HTR-8/SVneo (cell line): ENCODE results near the gene NDUFB7.
"Not testable (repeated sequence)": the region's sequence is repeated elsewhere in the genome, so short reads cannot be mapped to it uniquely, and the experiment has no call there.

Experiments
- DNase-seq: peaks from one replicate; pipeline ENCODE4 v3.0.0; 2011; ENCODE audit warnings: low spot score, mixed read lengths; ENCODE audit not compliant: insufficient read length
- FAIRE-seq: peaks from 2 replicates; lab custom pipeline; 2011; peaks lifted over from hg19 to GRCh38; lab: Jason Lieb, UNC

Gene NDUFB7

DNA sequence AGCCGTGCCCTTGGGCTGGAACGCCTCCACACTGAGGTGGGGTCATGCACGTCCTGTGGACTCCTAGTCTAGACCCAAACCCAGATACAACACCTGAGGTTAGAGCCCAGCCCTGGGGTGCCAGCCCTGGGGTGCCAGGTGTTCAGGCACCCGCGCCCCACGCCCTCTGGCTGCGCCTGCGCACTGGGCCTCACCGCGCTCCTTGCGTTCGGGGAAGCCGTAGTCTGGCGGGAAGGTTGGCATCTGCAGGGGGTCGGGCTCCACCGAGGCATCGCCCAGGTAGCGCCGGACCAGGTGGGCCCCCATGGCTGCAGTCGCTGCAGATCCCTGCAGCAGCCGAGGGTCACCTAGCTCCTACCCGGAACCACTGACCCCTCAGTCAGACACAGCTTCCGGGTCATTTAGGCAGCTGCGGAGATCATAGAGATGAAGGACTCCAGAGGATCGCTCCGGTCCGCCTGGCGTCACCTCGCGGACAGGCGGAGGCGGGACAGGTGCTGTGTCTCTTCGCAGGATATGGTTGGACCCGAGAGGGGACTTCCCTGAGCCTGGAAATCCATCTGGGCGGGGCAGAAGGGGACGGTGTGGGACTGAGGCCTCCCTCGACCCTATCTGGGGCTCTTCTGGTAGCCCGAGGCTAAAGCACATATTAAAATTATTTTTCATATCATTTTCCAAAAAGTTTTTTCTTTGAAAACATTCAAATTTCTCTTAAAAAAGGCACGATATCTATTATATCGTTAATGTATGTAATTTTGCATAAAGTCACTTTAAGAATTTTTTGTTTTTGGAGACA, at the start of gene NDUFB7:
Gene NDUFB7, minus strand, starts transcription at position 372 of the 796 bp plus-strand sequence. Its CDS starts 66 bp downstream, at position 306.
- peak; percentile 98 for DNase-seq
- peak; percentile 51 for FAIRE-seq

DNA sequence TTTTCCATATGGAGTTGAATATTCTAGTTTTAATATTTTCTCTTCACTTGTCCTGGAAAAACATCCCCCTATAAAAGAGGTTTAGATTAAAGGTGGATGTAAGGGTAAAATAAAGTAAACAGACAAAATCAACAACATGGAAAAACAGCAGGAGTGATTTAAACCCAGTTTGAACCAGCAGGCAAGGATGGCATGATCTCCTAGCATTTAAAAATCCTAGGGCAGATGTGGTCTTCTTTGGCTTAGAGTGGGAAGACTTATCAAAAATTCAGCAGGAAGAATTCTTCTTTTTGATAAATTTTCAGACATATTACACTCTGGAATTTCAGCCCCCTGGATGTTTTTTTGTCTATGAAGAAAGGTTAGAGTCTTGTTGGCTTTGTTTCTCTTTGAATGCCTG, 47.5 kb upstream of the NDUFB7 start:
- FAIRE-seq (no peak), DNase-seq (no peak)

DNA sequence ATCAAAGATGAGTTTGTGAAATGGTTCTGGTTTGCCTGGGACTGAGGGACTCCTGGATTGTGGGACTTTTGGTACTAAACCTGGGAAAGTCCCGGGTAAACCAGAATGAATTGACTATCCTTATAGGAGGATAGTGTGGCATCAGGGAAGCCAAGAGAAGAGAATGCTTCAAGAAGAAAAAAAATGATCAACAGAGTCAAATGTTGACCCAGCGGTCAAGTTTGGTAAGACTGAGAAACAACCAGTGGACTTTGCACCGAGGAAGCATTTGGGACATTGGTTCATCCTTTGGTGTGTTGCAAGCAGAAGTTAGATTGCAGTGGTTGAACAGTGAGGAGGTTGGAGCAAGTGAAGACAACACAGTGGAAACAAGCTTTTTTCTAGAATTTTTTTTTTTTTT, 44.5 kb upstream of the NDUFB7 start:
- DNase-seq, result no peak
- no peak for FAIRE-seq

DNA sequence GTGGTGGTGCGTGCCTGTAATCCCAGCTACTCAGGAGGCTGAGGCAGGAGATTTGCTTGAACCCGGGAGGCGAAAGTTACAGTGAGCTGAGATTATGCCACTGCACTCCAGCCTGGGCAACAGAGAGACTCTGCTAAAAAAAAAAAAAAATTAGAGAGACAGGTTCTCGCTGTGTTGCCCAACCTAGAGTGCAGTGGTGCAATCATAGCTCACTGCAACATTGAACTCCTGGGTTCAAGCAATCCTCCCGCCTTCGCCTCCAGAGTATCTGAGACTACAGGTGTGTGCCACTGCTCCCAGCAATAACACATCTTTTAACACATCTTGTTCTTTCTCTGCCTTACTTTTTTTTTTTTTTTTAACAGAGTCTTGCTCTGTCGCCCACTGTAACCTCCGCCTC, 43.8 kb upstream of the NDUFB7 start:
- no peak for DNase-seq

DNA sequence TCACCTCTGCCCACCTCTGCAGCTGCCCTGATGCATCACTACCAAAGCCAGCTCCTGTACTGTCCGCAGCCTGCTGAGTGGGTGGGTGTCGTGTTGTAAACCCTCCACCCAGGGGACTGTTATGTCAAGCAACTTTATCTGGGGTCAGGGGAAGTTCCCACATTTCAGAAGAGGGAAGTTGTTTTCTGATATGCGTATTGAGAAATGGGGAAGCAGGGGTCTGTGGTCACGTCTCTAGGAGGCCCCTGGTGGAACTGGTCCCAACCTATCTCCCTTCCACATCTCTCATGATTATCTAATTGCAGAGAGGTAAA, 42.2 kb upstream of the NDUFB7 start:
- FAIRE-seq (no peak), DNase-seq (no peak)

More for the DNA sequence above, 43.8 kb upstream of the NDUFB7 start:
- no peak for FAIRE-seq

DNA sequence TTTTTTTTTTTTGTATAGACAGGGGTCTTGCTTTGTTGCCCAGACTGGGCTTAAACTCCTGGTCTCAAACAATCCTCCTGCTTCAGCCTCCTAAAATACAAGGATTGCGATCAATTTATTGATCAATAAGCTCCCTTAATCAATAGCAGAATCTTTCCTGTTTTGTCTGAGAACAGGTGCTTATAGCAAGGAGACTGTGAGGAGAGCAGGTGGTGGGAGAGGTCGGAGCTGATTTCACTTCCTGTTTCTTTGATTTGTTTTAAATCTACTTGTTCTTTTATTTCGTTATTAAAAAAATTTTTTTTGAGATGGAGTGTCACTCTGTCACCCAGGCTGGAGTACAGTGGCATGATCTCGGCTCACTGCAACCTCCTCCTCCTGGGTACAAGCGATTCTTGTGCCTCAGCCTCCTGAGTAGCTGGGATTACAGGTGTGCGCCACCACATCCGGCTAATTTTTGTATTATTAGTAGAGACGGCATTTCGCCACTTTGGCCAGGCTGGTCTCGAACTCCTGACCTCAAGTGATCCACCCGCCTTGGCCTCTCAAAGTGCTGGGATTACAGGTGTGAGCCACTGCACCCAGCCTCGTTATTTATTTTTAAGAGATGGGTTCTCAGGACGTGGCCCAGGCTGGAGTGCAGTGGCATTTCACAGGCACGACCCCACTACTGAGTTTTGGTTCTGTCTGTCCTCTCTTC, 41.7 kb upstream of the NDUFB7 start:
- not testable (repeated sequence) for FAIRE-seq, DNase-seq

DNA sequence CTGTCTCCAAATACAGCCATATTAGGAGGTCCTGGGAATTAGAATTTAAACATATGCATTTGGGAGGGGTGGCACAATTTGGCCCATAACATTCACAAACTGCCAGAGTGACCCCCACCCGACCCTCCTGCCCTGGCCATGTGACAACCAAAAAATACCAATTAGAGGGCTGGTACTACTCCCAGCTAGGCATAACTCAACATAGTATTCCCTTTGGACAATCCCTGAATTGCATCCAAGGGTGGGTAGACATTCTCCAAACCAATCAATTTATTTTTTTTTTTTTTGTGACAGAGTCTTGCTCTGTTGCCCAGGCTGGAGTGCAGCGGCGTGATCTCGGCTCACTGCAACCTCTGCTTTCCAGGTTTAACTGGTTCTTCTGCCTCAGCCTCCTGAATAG, 40.8 kb upstream of the NDUFB7 start:
- no peak for DNase-seq
- no peak for FAIRE-seq

DNA sequence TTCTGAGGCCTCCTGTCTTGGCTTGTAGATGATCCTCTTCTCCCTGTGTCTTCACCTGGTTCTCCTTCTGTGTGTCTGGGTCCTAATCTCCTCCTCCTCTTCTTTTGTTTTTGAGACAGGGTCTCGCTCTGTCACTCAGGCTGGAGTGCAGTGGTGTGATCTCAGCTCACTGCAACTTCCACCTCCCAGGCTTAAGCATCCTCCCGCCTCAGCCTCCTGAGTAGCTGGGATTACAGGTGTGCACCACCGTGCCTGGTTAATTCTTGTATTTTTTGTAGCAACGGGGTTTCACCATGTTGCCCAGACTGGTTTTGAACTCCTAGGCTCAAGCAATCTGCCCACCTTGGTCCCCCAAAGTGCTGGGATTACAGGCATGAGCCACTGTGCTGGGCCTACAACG, 40.4 kb upstream of the NDUFB7 start:
- FAIRE-seq, result not testable (repeated sequence)

DNA sequence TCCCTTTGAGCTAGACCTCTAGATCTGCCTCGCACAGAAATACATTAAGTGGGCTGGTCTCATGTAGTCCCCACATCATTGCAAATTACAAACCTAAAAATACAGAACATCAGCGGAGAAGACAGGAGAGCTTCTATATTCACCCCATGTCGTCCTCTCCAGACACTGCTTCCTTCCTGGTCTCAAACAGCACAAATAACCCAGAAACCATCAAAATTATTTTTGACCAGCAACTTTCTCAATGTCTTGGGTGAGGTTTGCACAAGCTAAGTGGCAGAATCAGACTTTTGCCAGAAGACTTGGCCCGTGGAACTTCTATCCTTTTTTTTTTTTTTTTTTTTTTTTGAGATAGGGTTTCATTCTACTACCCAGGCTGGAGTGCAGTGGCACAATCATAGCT, 39.2 kb upstream of the NDUFB7 start:
- FAIRE-seq (no peak), DNase-seq (no peak)

More for the DNA sequence above, 40.4 kb upstream of the NDUFB7 start:
- DNase-seq, result not testable (repeated sequence)

DNA sequence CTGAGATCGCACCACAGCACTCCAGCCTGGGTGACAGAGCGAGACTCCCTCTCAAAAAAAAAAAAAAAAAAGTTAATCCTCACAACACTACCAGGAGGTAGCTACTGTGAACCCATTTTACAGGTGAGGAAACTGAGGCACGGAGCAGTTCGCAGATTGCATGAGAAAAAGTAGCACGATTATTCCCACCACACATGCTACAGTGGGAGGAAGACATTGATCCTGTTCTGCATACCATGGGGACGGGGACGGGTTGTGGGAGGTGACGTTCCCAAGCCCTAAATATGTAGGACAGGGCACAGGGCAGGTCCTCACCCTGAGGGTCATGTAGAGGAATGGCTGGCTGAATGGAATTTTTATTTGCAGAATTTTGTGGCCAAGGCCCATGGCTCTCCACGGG, 34.8 kb upstream of the NDUFB7 start:
- FAIRE-seq (no peak), DNase-seq (no peak)

DNA sequence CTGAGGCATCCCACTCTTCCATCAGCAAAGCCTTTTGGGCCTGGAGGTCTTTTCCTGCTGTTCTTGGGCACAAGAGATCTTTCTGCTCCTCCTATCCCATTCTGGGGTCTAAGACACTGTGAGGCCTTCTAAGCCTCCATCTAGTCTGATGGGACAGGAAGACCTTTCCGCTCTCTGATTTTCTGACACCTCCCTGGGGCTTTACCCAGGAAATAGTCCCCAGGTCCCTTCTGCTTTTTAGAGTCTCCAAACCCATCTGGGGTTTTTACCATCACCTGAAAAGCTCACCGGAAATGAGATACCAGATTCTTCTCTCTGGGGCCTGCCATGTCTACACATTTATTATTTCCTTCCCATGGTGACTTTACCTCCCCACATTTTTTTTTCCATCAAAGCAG, 32.1 kb upstream of the NDUFB7 start:
- DNase-seq (no peak), FAIRE-seq (no peak)

DNA sequence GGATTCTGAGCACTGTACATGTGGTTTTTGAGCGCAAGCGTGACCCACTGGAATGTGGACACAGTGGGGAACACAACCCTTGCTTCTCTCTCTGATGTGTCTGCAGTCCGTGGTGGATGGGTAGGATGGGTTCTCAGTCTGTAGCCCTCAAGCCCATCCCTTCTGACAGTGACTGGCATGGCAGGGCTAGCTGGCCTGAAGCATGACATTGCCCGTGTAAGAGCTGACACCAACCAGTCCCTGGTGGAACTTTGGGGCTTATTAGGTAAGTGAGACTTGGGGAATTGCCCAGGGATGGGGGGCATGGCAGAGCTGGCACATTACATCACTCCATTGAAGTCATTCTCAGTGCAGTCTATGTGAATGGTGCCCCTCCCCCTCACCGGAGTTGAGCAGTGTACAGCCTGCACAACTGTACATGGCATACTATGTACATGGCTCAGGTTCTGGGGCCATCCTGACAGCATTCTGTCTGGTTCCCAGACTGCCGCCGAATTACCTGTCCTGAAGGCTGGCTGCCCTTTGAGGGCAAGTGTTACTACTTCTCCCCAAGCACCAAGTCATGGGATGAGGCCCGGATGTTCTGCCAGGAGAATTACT, 27.8 kb upstream of the NDUFB7 start:
- FAIRE-seq, result no peak
- DNase-seq, result no peak

DNA sequence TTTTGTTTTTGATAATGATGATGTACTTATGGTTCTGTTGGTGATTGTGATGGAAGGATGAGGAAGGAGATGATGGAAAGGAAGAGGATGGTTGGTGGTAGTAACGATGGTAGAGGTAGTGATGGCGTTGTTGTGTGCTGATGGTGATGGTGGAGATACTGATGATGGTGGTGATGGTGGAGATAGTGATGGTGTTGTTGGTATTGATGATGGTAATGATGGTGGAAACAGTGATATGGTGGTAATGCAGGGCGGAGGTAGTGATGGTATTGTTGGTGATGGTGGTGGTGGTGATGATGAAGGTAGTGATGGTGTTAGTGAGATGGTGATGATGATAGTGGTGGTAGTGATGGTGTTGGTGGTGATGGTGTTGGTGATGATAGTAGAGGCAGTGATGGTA, 23.7 kb upstream of the NDUFB7 start:
- DNase-seq (no peak), FAIRE-seq (peak; percentile 98)

DNA sequence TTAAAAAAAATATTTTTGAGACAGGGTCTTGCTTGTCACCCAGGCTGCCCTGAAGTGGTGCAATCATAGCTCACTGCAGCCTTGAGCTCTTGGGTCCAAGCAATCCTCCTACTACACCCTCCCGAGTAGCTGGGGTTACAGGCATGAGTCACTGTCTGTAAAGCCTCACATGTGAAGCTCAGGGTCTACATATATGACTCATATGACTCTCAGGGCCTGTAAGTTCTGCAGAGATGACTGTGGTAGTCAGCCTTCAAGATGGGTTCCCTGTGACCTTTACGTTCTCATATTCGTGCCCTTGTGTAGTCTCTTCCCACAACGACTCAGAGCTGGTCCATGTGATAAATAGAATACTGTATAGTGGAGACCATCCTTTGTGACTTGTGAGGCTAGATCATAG, 17.6 kb upstream of the NDUFB7 start:
- FAIRE-seq, result not testable (repeated sequence)

DNA sequence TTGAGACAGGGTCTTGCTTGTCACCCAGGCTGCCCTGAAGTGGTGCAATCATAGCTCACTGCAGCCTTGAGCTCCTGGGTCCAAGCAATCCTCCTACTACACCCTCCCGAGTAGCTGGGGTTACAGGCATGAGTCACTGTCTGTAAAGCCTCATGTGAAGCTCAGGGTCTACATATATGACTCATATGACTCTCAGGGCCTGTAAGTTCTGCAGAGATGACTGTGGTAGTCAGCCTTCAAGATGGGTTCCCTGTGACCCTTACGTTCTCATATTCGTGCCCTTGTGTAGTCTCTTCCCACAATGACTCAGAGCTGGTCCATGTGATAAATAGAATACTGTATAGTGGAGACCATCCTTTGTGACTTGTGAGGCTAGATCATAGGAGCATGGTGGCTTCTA, 13.3 kb upstream of the NDUFB7 start:
- not testable (repeated sequence) for DNase-seq, FAIRE-seq

More for the DNA sequence above, 17.6 kb upstream of the NDUFB7 start:
- not testable (repeated sequence) for DNase-seq

DNA sequence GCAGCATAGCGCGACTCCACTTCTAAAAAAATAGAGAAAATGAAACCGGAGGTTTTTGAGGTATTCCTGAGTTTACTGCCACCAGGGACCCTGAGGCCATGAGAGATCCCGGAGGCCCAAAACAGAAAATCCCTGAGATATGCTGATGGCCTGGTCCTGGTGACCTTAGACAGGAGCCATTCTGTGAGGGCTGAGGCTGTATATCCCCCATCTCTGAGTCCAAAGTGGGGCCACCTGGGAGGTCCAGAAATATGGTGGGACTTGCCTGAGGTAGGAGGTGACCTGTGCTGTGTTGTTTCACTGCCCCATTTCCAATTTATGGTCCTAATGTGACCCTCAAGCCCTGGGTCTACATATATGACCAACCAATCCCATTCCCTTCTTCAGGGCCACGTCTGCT, 12.5 kb upstream of the NDUFB7 start:
- DNase-seq, FAIRE-seq: not testable (repeated sequence)

DNA sequence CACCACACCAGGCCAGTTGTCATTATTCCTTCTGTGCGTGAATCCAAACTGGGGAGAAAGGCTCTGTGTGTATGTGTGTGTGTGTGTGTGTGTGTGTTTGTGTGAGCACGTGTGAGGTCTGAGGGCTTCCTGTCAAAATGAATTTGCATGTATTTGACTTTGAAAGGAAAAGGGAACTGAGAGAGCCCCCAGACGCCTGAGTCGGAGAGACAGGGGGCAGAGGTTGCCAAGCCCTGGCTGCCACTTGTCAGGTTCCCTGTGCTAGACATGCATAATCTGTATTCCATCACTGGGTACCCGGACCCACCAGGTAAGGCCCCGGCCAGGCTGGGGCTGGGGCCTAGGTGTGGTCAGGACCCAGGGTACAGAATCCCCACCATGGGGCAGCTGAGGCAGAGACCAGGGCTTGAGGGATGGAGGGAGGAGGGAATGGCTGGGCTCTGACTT, 11.1 kb upstream of the NDUFB7 start, which contains the start of gene CLEC17A:
Gene CLEC17A, plus strand, starts transcription at position 191 of the 447 bp plus-strand sequence. Its CDS starts 77 bp downstream, at position 268.
- FAIRE-seq (no peak), DNase-seq (no peak)

DNA sequence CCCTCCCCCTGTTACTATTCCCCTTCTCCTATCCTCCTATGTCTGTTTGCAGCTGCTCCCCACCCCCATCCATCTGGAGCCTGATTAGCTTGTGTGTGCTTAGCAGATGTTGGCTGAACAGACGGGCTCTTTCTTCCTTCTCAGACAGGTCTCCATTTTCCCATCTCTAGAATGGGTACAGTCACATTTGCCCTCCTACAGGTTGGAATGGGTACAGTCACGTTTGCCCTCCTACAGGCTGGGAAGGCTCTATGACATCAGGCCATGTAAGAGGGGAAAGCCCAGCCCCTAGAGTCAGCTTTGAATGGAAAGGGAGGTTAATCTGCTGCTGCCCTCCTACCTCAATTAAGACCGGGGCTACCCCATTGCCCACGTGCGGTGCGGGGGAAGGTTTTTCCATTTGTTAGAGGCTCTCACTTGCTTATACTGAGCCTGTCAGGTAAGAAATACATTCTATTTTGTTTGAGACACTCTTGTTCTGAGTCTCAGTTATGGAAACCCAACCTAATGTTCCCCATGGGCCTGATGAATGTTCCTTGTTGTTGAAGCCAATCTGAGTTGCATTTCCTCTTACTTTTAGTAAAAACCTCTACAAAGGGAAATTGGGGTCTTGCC, 8.9 kb upstream of the NDUFB7 start:
- no peak for FAIRE-seq
- DNase-seq, result no peak

DNA sequence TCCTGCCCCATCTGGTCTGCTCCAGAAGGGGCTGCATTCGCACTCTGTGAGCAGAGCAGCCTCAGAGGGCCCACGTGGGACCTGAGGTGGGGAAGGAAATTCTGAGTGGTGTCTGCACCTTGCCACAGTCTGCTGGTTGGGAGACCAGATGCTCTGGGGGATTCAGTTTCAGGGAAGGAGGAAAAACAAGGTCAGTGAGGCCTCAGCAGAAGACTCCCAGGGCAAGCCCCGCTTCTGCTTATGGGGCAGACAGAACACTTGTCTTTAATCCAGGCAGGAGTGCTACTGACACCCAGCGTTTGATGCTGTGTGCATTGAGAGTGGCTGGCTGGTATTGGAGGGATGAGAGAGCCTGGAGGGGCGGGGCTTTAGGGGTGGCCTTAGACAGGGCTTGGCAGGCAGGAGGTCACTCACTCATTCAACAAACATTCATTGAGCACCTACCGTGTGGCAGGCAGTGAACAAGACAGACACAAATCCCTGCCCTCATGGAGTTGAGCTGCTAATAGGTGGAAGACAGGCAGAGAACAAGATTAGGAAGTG, 6.1 kb upstream of the NDUFB7 start:
- FAIRE-seq, result no peak
- no peak for DNase-seq

DNA sequence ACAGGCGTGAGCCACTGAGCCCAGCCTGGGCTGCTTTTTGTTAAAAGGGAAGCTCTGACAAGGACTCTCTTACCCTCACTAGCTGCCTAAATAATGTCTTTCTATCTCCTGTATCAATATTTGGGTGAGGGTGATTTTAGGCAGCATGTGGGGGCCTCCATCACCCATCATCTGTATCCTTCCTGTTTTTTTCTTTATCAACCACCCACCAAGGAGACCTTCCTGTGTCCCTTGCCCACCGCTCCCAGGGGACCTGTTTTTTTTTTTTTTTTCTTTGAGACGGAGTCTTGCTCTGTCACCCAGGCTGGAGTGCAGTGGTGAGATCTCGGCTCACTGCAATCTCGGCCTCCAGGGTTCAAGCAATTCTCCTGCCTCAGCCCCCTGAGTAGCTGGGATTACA, 5.4 kb upstream of the NDUFB7 start:
- FAIRE-seq (no peak), DNase-seq (no peak)
